Upper lobe of right lung (tissue), 1 donor: ENCODE measurements around the gene CNTNAP5. TPM values are rescaled to one million over a fixed set of nuclear protein-coding genes. Genes with fewer than 3 reads are reported as not detected.

Experiments used
- ATAC-seq: fragments of 200-7000 bp; cut with Tn5 transposase; one replicate; pipeline ENCODE4 v1.9.1; 2020; ENCODE audit warnings: mild to moderate bottlenecking, moderate library complexity
- DNase-seq: peaks from one replicate; pipeline ENCODE4 v3.0.0-alpha.2; 2020
- H3K27ac ChIP-seq: fragments of 200-600 bp; one replicate; pipeline ENCODE4 v1.8.0; 2022
- H3K27me3 ChIP-seq: fragments of 200-600 bp; one replicate; pipeline ENCODE4 v1.8.0; 2022; ENCODE audit warnings: mild to moderate bottlenecking
- H3K36me3 ChIP-seq: fragments of 200-600 bp; one replicate; pipeline ENCODE4 v1.8.0; 2022
- H3K4me1 ChIP-seq: fragments of 200-600 bp; one replicate; pipeline ENCODE4 v1.8.0; 2022
- H3K4me3 ChIP-seq: fragments of 200-600 bp; one replicate; pipeline ENCODE4 v1.8.0; 2022; ENCODE audit warnings: mild to moderate bottlenecking
- H3K9me3 ChIP-seq: fragments of 200-600 bp; one replicate; pipeline ENCODE4 v1.8.0; 2022
- intact Hi-C: fragments of 100-400 bp; cut with DNase I; formaldehyde crosslinking; loops from one replicate; pipeline ENCODE4 v1.11.0; 2022
- total RNA-seq: library from RNA; stranded (reverse); fragmentation: NEBNext Ultra II Directional; extraction: Animal tissue kit (Norgen Biotek cat#: 25700); gene quantifications from one replicate; pipeline ENCODE4 v1.2.1, GENCODE V29; 2021
- TF ChIP-seq, protein P1 (sequence below): fragments of 200-600 bp; IDR thresholded peaks from one replicate; pipeline ENCODE4 v1.8.0; 2022; ENCODE audit warnings: antibody characterized with exemption
- donor health status: DM: no; HTN: yes; CAD: no; lungs with severe emphysema.

CNTNAP5 gene
- total RNA-seq, 1 donor from 2014 or later = not detected

- Histone ChIP-seq H3K4me1 (no peaks in the 10 kb centered on the region), H3K27me3 (no peaks in the 10 kb centered on the region), H3K4me3 (no peak overlapping the region), H3K9me3 (peaks cover 5% of the 10 kb centered on the region), H3K27ac (no peak overlapping the region), H3K36me3 (no peaks in the 10 kb centered on the region)
- TF ChIP-seq, protein P1, sequence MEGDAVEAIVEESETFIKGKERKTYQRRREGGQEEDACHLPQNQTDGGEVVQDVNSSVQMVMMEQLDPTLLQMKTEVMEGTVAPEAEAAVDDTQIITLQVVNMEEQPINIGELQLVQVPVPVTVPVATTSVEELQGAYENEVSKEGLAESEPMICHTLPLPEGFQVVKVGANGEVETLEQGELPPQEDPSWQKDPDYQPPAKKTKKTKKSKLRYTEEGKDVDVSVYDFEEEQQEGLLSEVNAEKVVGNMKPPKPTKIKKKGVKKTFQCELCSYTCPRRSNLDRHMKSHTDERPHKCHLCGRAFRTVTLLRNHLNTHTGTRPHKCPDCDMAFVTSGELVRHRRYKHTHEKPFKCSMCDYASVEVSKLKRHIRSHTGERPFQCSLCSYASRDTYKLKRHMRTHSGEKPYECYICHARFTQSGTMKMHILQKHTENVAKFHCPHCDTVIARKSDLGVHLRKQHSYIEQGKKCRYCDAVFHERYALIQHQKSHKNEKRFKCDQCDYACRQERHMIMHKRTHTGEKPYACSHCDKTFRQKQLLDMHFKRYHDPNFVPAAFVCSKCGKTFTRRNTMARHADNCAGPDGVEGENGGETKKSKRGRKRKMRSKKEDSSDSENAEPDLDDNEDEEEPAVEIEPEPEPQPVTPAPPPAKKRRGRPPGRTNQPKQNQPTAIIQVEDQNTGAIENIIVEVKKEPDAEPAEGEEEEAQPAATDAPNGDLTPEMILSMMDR = no peak
- DNase-seq (no peak), ATAC-seq (no peak)
- intact Hi-C loops = no loop called here
These were observed 664.3 kb downstream of the CNTNAP5 start for GRCh38 chr2:124689348-124689747.

GRCh38 chr2:124692216-124692615 lies 667.1 kb downstream of the CNTNAP5 start:
- TF ChIP-seq, protein P1 = no peak

DNA sequence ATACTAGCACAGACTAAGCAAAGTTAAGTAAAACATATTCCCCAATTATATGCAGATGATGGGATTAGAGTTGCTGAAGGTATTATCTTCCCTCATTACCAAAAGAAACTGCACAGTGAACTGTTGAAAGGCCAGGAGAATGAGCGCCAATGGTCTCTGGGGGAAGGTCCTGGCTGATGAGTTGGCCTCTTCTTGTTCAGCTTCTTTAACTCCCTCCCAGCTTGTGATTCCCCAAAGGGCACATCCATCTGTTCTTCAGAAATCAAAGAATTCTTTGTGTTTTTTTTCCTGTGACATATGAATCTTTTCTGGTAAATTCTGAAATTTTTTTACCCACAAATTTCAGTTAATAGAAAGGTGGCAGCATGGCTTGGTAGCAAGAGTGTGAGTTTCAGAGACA lies 667.6 kb downstream of the CNTNAP5 start:
- TF ChIP-seq, protein P1 = no peak
- Histone ChIP-seq H3K4me1 (no peaks in the 10 kb centered on the region), H3K36me3 (no peaks in the 10 kb centered on the region), H3K4me3 (no peak overlapping the region), H3K27me3 (no peaks in the 10 kb centered on the region), H3K27ac (no peak overlapping the region), H3K9me3 (peaks cover 5% of the 10 kb centered on the region)
- DNase-seq (no peak), ATAC-seq (no peak)
- intact Hi-C loops = no loop called here

More at GRCh38 chr2:124692216-124692615, 667.1 kb downstream of the CNTNAP5 start:
- ATAC-seq = no peak
- Histone ChIP-seq H3K9me3 (peaks cover 5% of the 10 kb centered on the region), H3K4me3 (no peak overlapping the region), H3K36me3 (no peaks in the 10 kb centered on the region), H3K27me3 (no peaks in the 10 kb centered on the region), H3K27ac (no peak overlapping the region), H3K4me1 (no peaks in the 10 kb centered on the region)
- intact Hi-C loops = no loop called here
- no peak for DNase-seq

GRCh38 chr2:124693156-124693555 lies 668.1 kb downstream of the CNTNAP5 start:
- no peak for ATAC-seq
- intact Hi-C loops = no loop called here
- TF ChIP-seq, protein P1 = no peak
- Histone ChIP-seq H3K27me3 (no peaks in the 10 kb centered on the region), H3K27ac (no peak overlapping the region), H3K36me3 (no peaks in the 10 kb centered on the region), H3K9me3 (peaks cover 5% of the 10 kb centered on the region), H3K4me3 (no peak overlapping the region), H3K4me1 (no peaks in the 10 kb centered on the region)
- DNase-seq = no peak

- TF ChIP-seq, protein P1 = no peak
- DNase-seq (no peak), ATAC-seq (no peak)
- H3K4me3 ChIP-seq = no peak overlapping the region
- no peaks in the 10 kb centered on the region for H3K9me3 ChIP-seq
- no peaks in the 10 kb centered on the region for H3K4me1 ChIP-seq
- H3K36me3 ChIP-seq = no peaks in the 10 kb centered on the region
- H3K27ac ChIP-seq = no peak overlapping the region
- intact Hi-C loops = no loop called here
- H3K27me3 ChIP-seq = no peaks in the 10 kb centered on the region
These were observed 674.0 kb downstream of the CNTNAP5 start for GRCh38 chr2:124698979-124699565.

DNA sequence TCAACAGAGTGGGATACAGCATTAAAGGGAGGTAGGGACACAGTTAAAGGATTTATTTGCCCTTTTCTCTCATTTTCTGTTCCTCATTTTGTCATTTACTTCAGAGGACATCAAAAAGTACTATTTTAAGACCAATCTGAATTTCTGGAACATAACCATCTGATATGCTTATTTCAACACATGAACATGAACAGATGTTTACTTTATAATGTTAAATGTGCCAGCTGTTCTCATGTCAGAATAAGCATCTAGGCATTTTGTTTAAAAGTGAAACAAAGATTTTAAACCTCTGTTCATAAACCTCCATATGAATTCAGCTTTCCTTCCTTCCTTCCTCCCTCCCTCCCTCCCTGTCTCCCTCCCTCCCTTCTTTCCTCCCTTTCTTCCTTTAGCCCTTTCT lies 677.7 kb downstream of the CNTNAP5 start:
- intact Hi-C loops = no loop called here
- TF ChIP-seq, protein P1 = no peak
- ATAC-seq (no peak), DNase-seq (no peak)
- no peaks in the 10 kb centered on the region for H3K9me3 ChIP-seq
- H3K4me3 ChIP-seq = no peak overlapping the region
- no peaks in the 10 kb centered on the region for H3K4me1 ChIP-seq
- no peaks in the 10 kb centered on the region for H3K36me3 ChIP-seq
- no peak overlapping the region for H3K27ac ChIP-seq
- no peaks in the 10 kb centered on the region for H3K27me3 ChIP-seq
